Esophagus squamous epithelium (tissue), 5 donors: ENCODE results near the gene PHIP. TPM values are rescaled to one million over a fixed set of nuclear protein-coding genes. Genes with fewer than 3 reads are reported as not detected.

ENCODE experiments used
- DNase-seq: peaks from one replicate; lab custom pipeline; 2025; lab: John Stamatoyannopoulos, UW
- H3K27ac ChIP-seq, 4 donors: fragments of 200-600 bp; sonication (generic); one replicate each; pipeline ENCODE4 v1.5.1; 2016 to 2019; ENCODE audit warnings: mild to moderate bottlenecking in 1 of 4
- H3K27me3 ChIP-seq, 4 donors: fragments of 200-600 bp; sonication (generic); 1 replicate in 3 of 4; 2 replicates in 1 of 4; pipeline versions ENCODE4 v1.5.1 to v1.6.0; 2017 to 2021; ENCODE audit warnings: antibody characterized with exemption in 1 of 4
- H3K36me3 ChIP-seq, 3 donors: fragments of 200-600 bp; sonication (generic); one replicate each; pipeline ENCODE4 v1.5.1; 2016 to 2019
- H3K4me1 ChIP-seq, 3 donors: fragments of 200-600 bp; sonication (generic); one replicate each; pipeline ENCODE4 v1.5.1; 2017 to 2019
- H3K4me3 ChIP-seq, 4 donors: fragments of 200-600 bp; sonication (generic); 1 replicate in 3 of 4; 2 replicates in 1 of 4; pipeline ENCODE4 v1.5.1; 2016 to 2019; ENCODE audit warnings: mild to moderate bottlenecking in 2 of 4, moderate library complexity in 1 of 4
- H3K9me3 ChIP-seq, 3 donors: fragments of 200-600 bp; sonication (generic); one replicate each; pipeline ENCODE4 v1.5.1; 2016 to 2019
- CTCF ChIP-seq, 6 experiments: fragments of 450-650 bp in 4 of 6; fragments of 200-600 bp in 2 of 6; sonication (generic) in 2 of 6; IDR thresholded peaks; one replicate each; pipeline ENCODE4 v1.5.1; 2016 to 2019; ENCODE audit warnings: antibody characterized with exemption in 6 of 6, mild to moderate bottlenecking in 4 of 6, moderate library complexity in 4 of 6
- POLR2A ChIP-seq, 4 donors: fragments of 450-650 bp; IDR thresholded peaks; one replicate each; pipeline ENCODE4 v1.6.1; 2017; ENCODE audit warnings: antibody characterized with exemption in 4 of 4, mild to moderate bottlenecking in 4 of 4, moderate library complexity in 3 of 4
- WGBS, 2 donors: methylation state at CpG; one replicate each; pipeline ENCODE4 v1.1.5; 2018; 5-methylcytosine and 5-hydroxymethylcytosine counted together
- intact Hi-C: fragments of 100-400 bp; cut with DNase I; formaldehyde crosslinking; loops from one replicate; pipeline ENCODE4 v1.15.0; 2022
- total RNA-seq, 4 donors: library from RNA; depleted of rRNA; stranded (reverse); fragments of >200 nt; gene quantifications; one replicate each; pipeline ENCODE4 v1.1.0, GENCODE V29; 2016
- donor health status: DM: yes; HTN: yes; CAD: no.

PHIP gene
- total RNA-seq, 4 donors from 2014 or later = 11.5 to 24.0 (median 17.1) TPM

- TF ChIP-seq CTCF (IDR thresholded peaks at IDR 0.05) (no peak), POLR2A (IDR thresholded peaks at IDR 0.05) (no peak)
- Histone ChIP-seq H3K4me3 (no peak overlapping the region), H3K27ac (no peak overlapping the region), H3K27me3 (no peaks in the 10 kb centered on the region), H3K9me3 (no peaks in the 10 kb centered on the region), H3K36me3 (peaks cover 0 to 50% (median 0%) of the 10 kb centered on the region in 3 donors), H3K4me1 (no peaks in the 10 kb centered on the region)
- WGBS, 2 donors = 98 to 100% methylated on average over 2 of the region's 2 CpGs
- intact Hi-C loops = no loop called here
- DNase-seq = no peak
These were observed 48.0 kb downstream of the PHIP start for GRCh38 chr6:79030023-79030422.

GRCh38 chr6:79028641-79029314, 49.3 kb downstream of the PHIP start:
- intact Hi-C loops = no loop called here
- Histone ChIP-seq H3K4me1 (no peaks in the 10 kb centered on the region), H3K27me3 (no peaks in the 10 kb centered on the region), H3K36me3 (peaks cover 0 to 63% (median 0%) of the 10 kb centered on the region in 3 donors), H3K9me3 (no peaks in the 10 kb centered on the region), H3K27ac (no peak overlapping the region), H3K4me3 (no peak overlapping the region)
- no peak for DNase-seq
- whole genome bisulfite sequencing, 2 donors = 82 to 100% methylated on average over 1 of the region's 1 CpG
- TF ChIP-seq CTCF (IDR thresholded peaks at IDR 0.05) = no peak
- TF ChIP-seq POLR2A (IDR thresholded peaks at IDR 0.05) = no peak

- no peak for TF ChIP-seq CTCF (IDR thresholded peaks at IDR 0.05)
- TF ChIP-seq POLR2A (IDR thresholded peaks at IDR 0.05) = no peak
- Histone ChIP-seq H3K9me3 (no peaks in the 10 kb centered on the region), H3K4me1 (no peaks in the 10 kb centered on the region), H3K36me3 (peaks cover 0 to 71% (median 10%) of the 10 kb centered on the region in 3 donors), H3K4me3 (no peak overlapping the region), H3K27ac (no peak overlapping the region), H3K27me3 (no peaks in the 10 kb centered on the region)
- intact Hi-C loops = no loop called here
- DNase-seq = no peak
These were observed 66.1 kb downstream of the PHIP start for GRCh38 chr6:79011940-79012339.

GRCh38 chr6:79010422-79010821, 67.6 kb downstream of the PHIP start:
- H3K4me1 ChIP-seq = peaks cover 0 to 7% (median 6%) of the 10 kb centered on the region in 3 donors
- H3K36me3 ChIP-seq = peaks cover 0 to 62% (median 3%) of the 10 kb centered on the region in 3 donors
- WGBS, 2 donors = 90 to 95% methylated on average over 1 of the region's 1 CpG
- no peak for TF ChIP-seq CTCF (IDR thresholded peaks at IDR 0.05)
- no peak for TF ChIP-seq POLR2A (IDR thresholded peaks at IDR 0.05)
- H3K9me3 ChIP-seq = no peaks in the 10 kb centered on the region
- intact Hi-C loops = no loop called here
- DNase-seq = no peak
- H3K4me3 ChIP-seq = no peak overlapping the region
- no peak overlapping the region for H3K27ac ChIP-seq
- no peaks in the 10 kb centered on the region for H3K27me3 ChIP-seq

- no peaks in the 10 kb centered on the region for H3K27me3 ChIP-seq
- H3K4me1 ChIP-seq = peaks cover 0 to 12% (median 6%) of the 10 kb centered on the region in 3 donors
- no peak overlapping the region for H3K4me3 ChIP-seq
- no peak for TF ChIP-seq CTCF (IDR thresholded peaks at IDR 0.05)
- TF ChIP-seq POLR2A (IDR thresholded peaks at IDR 0.05) = no peak
- H3K27ac ChIP-seq = no peak overlapping the region
- no peaks in the 10 kb centered on the region for H3K9me3 ChIP-seq
- H3K36me3 ChIP-seq = peaks cover 0 to 57% (median 0%) of the 10 kb centered on the region in 3 donors
- WGBS, 2 donors = 86 to 88% methylated on average over 1 of the region's 1 CpG
- DNase-seq = no peak
- intact Hi-C loops = no loop called here
These were observed 68.2 kb downstream of the PHIP start for GRCh38 chr6:79009819-79010218.
